NCI-H2107 treated with DMSO at 0.1 percent for 48 hours (cell line): Measurements from ENCODE around the gene H2BW1.
"Not testable (repeated sequence)": the region's sequence is repeated elsewhere in the genome, so short reads cannot be mapped to it uniquely, and the experiment has no call there.

Experiments used
- DNase-seq: peaks from one replicate; lab custom pipeline; 2025; ENCODE audit not compliant: unreplicated experiment; lab: John Stamatoyannopoulos, UW

H2BW1 gene

GRCh38 chrX:104013606-104014005 is at the start of gene H2BW1:
TSS of gene H2BW1 (minus strand) at chrX:104013708. CDS start at chrX:104013576, 132 bp downstream.
- no peak for DNase-seq

GRCh38 chrX:104062636-104063035 is 49.1 kb upstream of the H2BW1 start:
- not testable (repeated sequence) for DNase-seq

- DNase-seq: not testable (repeated sequence)
These were observed 41.4 kb upstream of the H2BW1 start for GRCh38 chrX:104054956-104055355.

GRCh38 chrX:104047171-104047570 is 33.7 kb upstream of the H2BW1 start:
- no peak for DNase-seq

GRCh38 chrX:104045642-104046041 is 32.1 kb upstream of the H2BW1 start:
- no peak for DNase-seq

GRCh38 chrX:104041003-104041402 is 27.5 kb upstream of the H2BW1 start:
- no peak for DNase-seq

GRCh38 chrX:104039689-104040505 is 26.4 kb upstream of the H2BW1 start, which contains the start of gene H2BW2:
TSS of gene H2BW2 (plus strand) at chrX:104039956. CDS start at chrX:104039995, 39 bp downstream.
- no peak for DNase-seq

- no peak for DNase-seq
These were observed 4.6 kb upstream of the H2BW1 start for GRCh38 chrX:104018126-104018525.

- DNase-seq: not testable (repeated sequence)
These were observed 2.1 kb upstream of the H2BW1 start for GRCh38 chrX:104015576-104015975.

GRCh38 chrX:104013158-104013557 is 350 bp downstream of the H2BW1 start:
- DNase-seq: no peak

GRCh38 chrX:104008831-104009230 is 4.7 kb downstream of the H2BW1 start:
- DNase-seq: no peak

- DNase-seq: no peak
These were observed 14.3 kb downstream of the H2BW1 start for GRCh38 chrX:103999234-103999633.

- DNase-seq: not testable (repeated sequence)
These were observed 30.0 kb downstream of the H2BW1 start for GRCh38 chrX:103983508-103983907.

GRCh38 chrX:103962411-103963278 is 50.9 kb downstream of the H2BW1 start, which contains the start of gene TMSB15B:
TSS of gene TMSB15B (plus strand) at chrX:103962627.
- not testable (repeated sequence) for DNase-seq
